H9 (cell line): ENCODE measurements around the gene DSCAM. TPM values are rescaled to one million over a fixed set of nuclear protein-coding genes. Genes with fewer than 3 reads are reported as not detected.

Experiments
- DNase-seq: peaks from one replicate; pipeline ENCODE4 v3.0.0-alpha.2; 2017
- H2AFZ ChIP-seq: one replicate; pipeline ENCODE4 v1.6.1; 2013; ENCODE audit warnings: mild to moderate bottlenecking, low read length, control low read depth, moderate library complexity
- H2AK5ac ChIP-seq: 2 replicates; pipeline ENCODE4 v1.6.1; 2013; ENCODE audit warnings: low read length, control low read depth, mixed read lengths; ENCODE audit not compliant: insufficient read length
- H2BK120ac ChIP-seq: one replicate; pipeline ENCODE4 v1.6.1; 2013; ENCODE audit warnings: low read depth, mild to moderate bottlenecking, low read length, control low read depth, inconsistent platforms; ENCODE audit not compliant: poor library complexity, severe bottlenecking
- H2BK12ac ChIP-seq: 2 replicates; pipeline ENCODE4 v1.6.1; 2013; ENCODE audit warnings: low read length, control low read depth, mixed read lengths, low read depth; ENCODE audit not compliant: insufficient read length
- H2BK15ac ChIP-seq: 2 replicates; pipeline ENCODE4 v1.6.1; 2013; ENCODE audit warnings: low read depth, low read length, control low read depth
- H2BK20ac ChIP-seq: one replicate; pipeline ENCODE4 v1.6.1; 2013; ENCODE audit warnings: low read depth, mild to moderate bottlenecking, low read length, control low read depth, inconsistent platforms; ENCODE audit not compliant: poor library complexity, severe bottlenecking
- H2BK5ac ChIP-seq: 2 replicates; pipeline ENCODE4 v1.6.1; 2013; ENCODE audit warnings: low read length, control low read depth, mixed read lengths; ENCODE audit not compliant: insufficient read length
- H3K14ac ChIP-seq: 2 replicates; pipeline ENCODE4 v1.6.1; 2013; ENCODE audit warnings: low read length, control low read depth; ENCODE audit not compliant: insufficient read depth
- H3K18ac ChIP-seq: 2 replicates; pipeline ENCODE4 v1.6.1; 2013; ENCODE audit warnings: low read depth, mild to moderate bottlenecking, mixed read lengths, low read length, control low read depth; ENCODE audit not compliant: insufficient read length
- H3K23ac ChIP-seq: 2 replicates; pipeline ENCODE4 v1.6.1; 2013; ENCODE audit warnings: low read length, control low read depth, mixed read lengths, low read depth; ENCODE audit not compliant: insufficient read length
- H3K23me2 ChIP-seq: 2 replicates; pipeline ENCODE4 v1.6.1; 2013; ENCODE audit warnings: low read depth, mild to moderate bottlenecking, mixed read lengths, low read length, control low read depth; ENCODE audit not compliant: insufficient read length, poor library complexity, severe bottlenecking
- H3K27ac ChIP-seq: 2 replicates; pipeline ENCODE4 v1.5.1; 2013; ENCODE audit warnings: low read length, control low read depth, mixed read lengths, low read depth; ENCODE audit not compliant: insufficient read length
- H3K27me3 ChIP-seq: 2 replicates; pipeline ENCODE4 v1.6.1; 2013; ENCODE audit warnings: low read length, control low read depth, inconsistent platforms; ENCODE audit not compliant: insufficient read depth
- H3K4ac ChIP-seq: 2 replicates; pipeline ENCODE4 v1.6.1; 2013; ENCODE audit warnings: low read depth, mild to moderate bottlenecking, control low read depth, inconsistent platforms, low read length, moderate library complexity
- H3K4me1 ChIP-seq: 2 replicates; pipeline ENCODE4 v1.6.1; 2013; ENCODE audit warnings: low read length, control low read depth, inconsistent platforms; ENCODE audit not compliant: insufficient read depth
- H3K4me2 ChIP-seq: 2 replicates; pipeline ENCODE4 v1.6.1; 2013; ENCODE audit warnings: low read length, control low read depth, mixed read lengths; ENCODE audit not compliant: insufficient read length, insufficient read depth
- H3K56ac ChIP-seq: 2 replicates; pipeline ENCODE4 v1.6.1; 2013; ENCODE audit warnings: low read depth, mild to moderate bottlenecking, mixed read lengths, low read length, control low read depth; ENCODE audit not compliant: insufficient read length
- H3K79me1 ChIP-seq: 2 replicates; pipeline ENCODE4 v1.6.1; 2013; ENCODE audit warnings: low read depth, mild to moderate bottlenecking, moderate library complexity, low read length, control low read depth, inconsistent platforms; ENCODE audit not compliant: insufficient read depth, poor library complexity, severe bottlenecking
- H3K79me2 ChIP-seq: 2 replicates; pipeline ENCODE4 v1.6.1; 2013; ENCODE audit warnings: low read length, control low read depth, inconsistent platforms; ENCODE audit not compliant: insufficient read depth
- H3K9ac ChIP-seq: 2 replicates; pipeline ENCODE4 v1.6.1; 2013; ENCODE audit warnings: low read length, control low read depth, mixed read lengths; ENCODE audit not compliant: insufficient read length; ENCODE audit errors: extremely low read depth
- H3K9me3 ChIP-seq: one replicate; pipeline ENCODE4 v1.6.1; 2013; ENCODE audit warnings: low read depth, low read length, inconsistent platforms; ENCODE audit not compliant: control insufficient read depth
- H3T11ph ChIP-seq: one replicate; pipeline ENCODE4 v1.6.1; 2013; ENCODE audit warnings: mild to moderate bottlenecking, low read length, control low read depth, inconsistent platforms
- H4K20me1 ChIP-seq: one replicate; pipeline ENCODE4 v1.6.1; 2013; ENCODE audit not compliant: control insufficient read depth, insufficient read length, insufficient read depth
- H4K5ac ChIP-seq: 2 replicates; pipeline ENCODE4 v1.6.1; 2013; ENCODE audit warnings: low read depth, mild to moderate bottlenecking, mixed read lengths, low read length, control low read depth; ENCODE audit not compliant: insufficient read length
- H4K8ac ChIP-seq: replicated peaks from 2 replicates; pipeline ENCODE4 v1.6.1; 2013; ENCODE audit warnings: low read length, control low read depth, mixed read lengths, low read depth; ENCODE audit not compliant: insufficient read length
- H4K91ac ChIP-seq: 2 replicates; pipeline ENCODE4 v1.6.1; 2013; ENCODE audit warnings: low read depth, mild to moderate bottlenecking, moderate library complexity, mixed read lengths, low read length, control low read depth; ENCODE audit not compliant: insufficient read length
- H3K27ac Mint-ChIP-seq, 3 experiments: 2 replicates in 2 of 3; 3 replicates in 1 of 3; pipeline ENCODE4 v1.8.0; 2020 to 2021; ENCODE audit warnings: mixed read lengths in 3 of 3, mild to moderate bottlenecking in 1 of 3, moderate library complexity in 1 of 3
- H3K27me3 Mint-ChIP-seq: 2 replicates; pipeline ENCODE4 v1.8.0; 2021; ENCODE audit warnings: low read depth, mild to moderate bottlenecking, moderate library complexity, mixed read lengths
- H3K36me3 Mint-ChIP-seq, 3 experiments: 2 replicates in 2 of 3; 3 replicates in 1 of 3; pipeline ENCODE4 v1.8.0; 2020 to 2021; ENCODE audit warnings: low read depth in 3 of 3, mixed read lengths in 3 of 3; ENCODE audit not compliant: insufficient read depth in 1 of 3
- H3K4me1 Mint-ChIP-seq, 2 experiments: 2 replicates each; pipeline ENCODE4 v1.8.0; 2020; ENCODE audit warnings: mixed read lengths in 2 of 2
- H3K4me3 Mint-ChIP-seq, 2 experiments: 2 replicates in 1 of 2; 3 replicates in 1 of 2; pipeline ENCODE4 v1.8.0; 2020 to 2021; ENCODE audit warnings: mild to moderate bottlenecking in 2 of 2, mixed read lengths in 2 of 2, moderate library complexity in 1 of 2
- H3K9me3 Mint-ChIP-seq, 2 experiments: 2 replicates in 1 of 2; 3 replicates in 1 of 2; pipeline ENCODE4 v1.8.0; 2020; ENCODE audit warnings: mild to moderate bottlenecking in 2 of 2, mixed read lengths in 2 of 2, moderate library complexity in 1 of 2
- CTCF ChIP-seq: fragments of 200-600 bp; sonication (generic); conservative IDR thresholded peaks from 3 replicates; pipeline ENCODE4 v1.8.0; 2021; ENCODE audit warnings: antibody characterized with exemption, mild to moderate bottlenecking
- WGBS: extraction: QIAGEN DNeasy Blood & Tissue Kit; methylation state at CpG from one replicate; pipeline ENCODE4 v1.1.7; 2013; ENCODE audit warnings: missing lambda C conversion rate, low lambda C conversion rate, mixed read lengths; ENCODE audit not compliant: insufficient read length; ENCODE audit errors: extremely low coverage; 5-methylcytosine and 5-hydroxymethylcytosine counted together
- total RNA-seq: library from RNA; stranded (reverse); gene quantifications from 2 replicates; pipeline ENCODE4 v1.2.1, GENCODE V29; 2021

The DSCAM gene
- total RNA-seq, 1 experiment from 2014 or later, result 0.17 TPM

GRCh38 chr21:40386981-40387747 lies 459.8 kb downstream of the DSCAM start:
- Histone ChIP-seq H4K5ac (no peak overlapping the region), H2BK12ac (no peak overlapping the region), H2AFZ (no peak overlapping the region), H4K20me1 (no peaks in the 10 kb centered on the region), H2BK15ac (no peak overlapping the region), H2BK20ac (no peak overlapping the region), H4K91ac (no peak overlapping the region), H3K23me2 (no peaks in the 10 kb centered on the region), H3T11ph (no peak overlapping the region), H3K27me3 (no peaks in the 10 kb centered on the region), H3K18ac (no peak overlapping the region), H3K14ac (no peak overlapping the region), H3K9me3 (no peaks in the 10 kb centered on the region), H3K23ac (no peak overlapping the region), H4K8ac (no peak overlapping the region), H3K9ac (no peak overlapping the region), H3K4ac (no peak overlapping the region), H3K27ac (no peak overlapping the region), H3K79me2 (no peaks in the 10 kb centered on the region), H3K79me1 (no peaks in the 10 kb centered on the region), H2BK120ac (no peak overlapping the region), H2BK5ac (no peak overlapping the region), H3K4me1 (no peaks in the 10 kb centered on the region; the same call in 1 of the 2 replicates), H2AK5ac (no peak overlapping the region), H3K4me2 (no peak overlapping the region), H3K56ac (no peak overlapping the region)
- Mint-ChIP-seq H3K4me3 (no peak overlapping the region), H3K27me3 (no peaks in the 10 kb centered on the region), H3K27ac (no peak overlapping the region), H3K4me1 (peaks cover 4 to 5% of the 10 kb centered on the region in 2 experiments), H3K9me3 (no peaks in the 10 kb centered on the region), H3K36me3 (no peaks in the 10 kb centered on the region)
- WGBS, result no CpG with 5 or more reads among the region's 2 CpGs
- DNase-seq, result no peak
- TF ChIP-seq CTCF, result no peak
